Measurements from ENCODE around the gene TRPM1.

DNA sequence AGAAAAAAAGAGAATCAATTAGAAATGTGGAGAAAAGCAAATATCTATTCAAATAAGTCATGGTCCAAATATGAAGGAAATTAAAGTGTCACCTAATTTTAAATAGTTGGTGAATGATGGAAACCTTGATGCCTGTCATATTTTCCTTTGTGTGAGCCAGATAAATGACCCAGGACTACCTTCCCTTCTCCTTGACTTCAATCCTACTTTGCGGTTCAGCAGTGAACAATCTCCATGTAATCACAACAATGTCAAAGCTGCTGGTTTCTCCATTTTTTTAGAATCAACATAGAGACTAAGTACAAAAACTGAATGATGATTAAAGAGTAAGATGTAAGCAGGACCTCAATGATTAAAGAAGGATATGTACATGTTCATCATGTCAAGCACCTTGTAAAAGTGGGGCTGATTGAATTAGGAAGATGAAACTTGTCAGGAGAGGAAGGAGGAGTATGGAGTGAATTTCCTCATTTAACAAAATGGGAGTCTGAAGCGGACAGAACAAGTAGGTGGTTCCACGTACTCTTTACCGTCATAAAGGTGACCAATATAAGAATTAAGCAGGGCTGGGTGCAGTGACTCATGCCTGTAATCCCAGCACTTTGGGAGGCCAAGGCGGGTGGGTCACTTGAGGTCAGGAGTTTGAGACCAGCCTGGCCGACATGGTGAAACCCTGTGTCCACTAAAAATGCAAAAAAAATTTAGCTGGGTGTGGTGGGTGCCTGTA is 43.1 kb downstream of the TRPM1 start:
- TF ChIP-seq, protein P1, sequence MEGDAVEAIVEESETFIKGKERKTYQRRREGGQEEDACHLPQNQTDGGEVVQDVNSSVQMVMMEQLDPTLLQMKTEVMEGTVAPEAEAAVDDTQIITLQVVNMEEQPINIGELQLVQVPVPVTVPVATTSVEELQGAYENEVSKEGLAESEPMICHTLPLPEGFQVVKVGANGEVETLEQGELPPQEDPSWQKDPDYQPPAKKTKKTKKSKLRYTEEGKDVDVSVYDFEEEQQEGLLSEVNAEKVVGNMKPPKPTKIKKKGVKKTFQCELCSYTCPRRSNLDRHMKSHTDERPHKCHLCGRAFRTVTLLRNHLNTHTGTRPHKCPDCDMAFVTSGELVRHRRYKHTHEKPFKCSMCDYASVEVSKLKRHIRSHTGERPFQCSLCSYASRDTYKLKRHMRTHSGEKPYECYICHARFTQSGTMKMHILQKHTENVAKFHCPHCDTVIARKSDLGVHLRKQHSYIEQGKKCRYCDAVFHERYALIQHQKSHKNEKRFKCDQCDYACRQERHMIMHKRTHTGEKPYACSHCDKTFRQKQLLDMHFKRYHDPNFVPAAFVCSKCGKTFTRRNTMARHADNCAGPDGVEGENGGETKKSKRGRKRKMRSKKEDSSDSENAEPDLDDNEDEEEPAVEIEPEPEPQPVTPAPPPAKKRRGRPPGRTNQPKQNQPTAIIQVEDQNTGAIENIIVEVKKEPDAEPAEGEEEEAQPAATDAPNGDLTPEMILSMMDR (IDR thresholded peaks at IDR 0.05 in 4 of 5, conservative IDR thresholded peaks at IDR 0.05 in 1 of 5): no peak
- TF ChIP-seq POLR2A (IDR thresholded peaks at IDR 0.05): no peak

Data from gastrocnemius medialis (tissue), 4 donors.